GM12878 (cell line): Measurements from ENCODE around the gene EHD1. TPM values are rescaled to one million over a fixed set of nuclear protein-coding genes. Genes with fewer than 3 reads are reported as not detected.
A peak's percentile ranks its signal among the peaks of the same experiment; 100 is the strongest.

Experiments
- CBFB ChIP-seq: IDR thresholded peaks from 2 replicates; pipeline ENCODE4 v1.6.1; 2016; ENCODE audit warnings: antibody characterized with exemption, low read depth
- ELK1 ChIP-seq: IDR thresholded peaks from 2 replicates; pipeline ENCODE4 v1.6.1; 2012; ENCODE audit warnings: low read depth, low read length, improper control_type of control experiment
- JUND ChIP-seq: IDR thresholded peaks from 2 replicates; pipeline ENCODE4 v1.6.1; 2012; ENCODE audit warnings: low read depth, mild to moderate bottlenecking, low read length, improper control_type of control experiment, moderate library complexity
- MAX ChIP-seq: IDR thresholded peaks from 2 replicates; pipeline ENCODE4 v1.6.1; 2012; ENCODE audit warnings: low read depth, low read length, improper control_type of control experiment
- MTA2 ChIP-seq: fragments of 450-650 bp; IDR thresholded peaks from 2 replicates; pipeline ENCODE4 v1.6.1; 2016; ENCODE audit warnings: low read depth, mild to moderate bottlenecking, moderate library complexity
- MYB ChIP-seq: fragments of 150-350 bp; IDR thresholded peaks from 2 replicates; pipeline ENCODE4 v1.6.1; 2014; ENCODE audit warnings: mild to moderate bottlenecking, low read depth, low read length, borderline replicate concordance
- NFYB ChIP-seq: IDR thresholded peaks from 2 replicates; pipeline ENCODE4 v1.6.1; 2011; ENCODE audit warnings: low read depth, mild to moderate bottlenecking, low read length, improper control_type of control experiment, moderate library complexity; ENCODE audit not compliant: insufficient read depth
- NRF1 ChIP-seq: conservative IDR thresholded peaks from 2 replicates; pipeline ENCODE4 v1.6.1; 2011; ENCODE audit warnings: mild to moderate bottlenecking, low read depth, low read length, improper control_type of control experiment
- POLR2A ChIP-seq: IDR thresholded peaks from 2 replicates; pipeline ENCODE4 v1.6.1; 2011; ENCODE audit warnings: low read depth, mild to moderate bottlenecking, low read length
- POU2F2 ChIP-seq: IDR thresholded peaks from 3 replicates; pipeline ENCODE4 v1.6.1; 2011; ENCODE audit warnings: low read depth, mild to moderate bottlenecking, low read length, borderline replicate concordance
- RCOR1 ChIP-seq: conservative IDR thresholded peaks from 2 replicates; pipeline ENCODE4 v1.6.1; 2012; ENCODE audit warnings: low read depth, low read length, improper control_type of control experiment
- RUNX3 ChIP-seq: IDR thresholded peaks from 2 replicates; pipeline ENCODE4 v1.6.1; 2012; ENCODE audit warnings: low read length, inconsistent platforms
- SKIL ChIP-seq: fragments of 450-650 bp; IDR thresholded peaks from 2 replicates; pipeline ENCODE4 v1.6.1; 2017; ENCODE audit warnings: mild to moderate bottlenecking, low read depth, inconsistent platforms; ENCODE audit not compliant: poor library complexity, severe bottlenecking
- SREBF2 ChIP-seq: IDR thresholded peaks from 2 replicates; pipeline ENCODE4 v1.6.1; 2012; ENCODE audit warnings: mild to moderate bottlenecking, low read length
- SRF ChIP-seq, 2 experiments: IDR thresholded peaks; 2 replicates each; pipeline ENCODE4 v1.6.1; 2011; ENCODE audit warnings: low read depth in 2 of 2, low read length in 2 of 2, mild to moderate bottlenecking in 1 of 2, moderate library complexity in 1 of 2
- SUPT20H ChIP-seq: IDR thresholded peaks from 2 replicates; pipeline ENCODE4 v1.6.1; 2011; ENCODE audit warnings: low read depth, mild to moderate bottlenecking, low read length, moderate library complexity, borderline replicate concordance; ENCODE audit not compliant: control insufficient read depth
- TARDBP ChIP-seq: IDR thresholded peaks from 2 replicates; pipeline ENCODE4 v1.6.1; 2016; ENCODE audit warnings: borderline replicate concordance
- USF2 ChIP-seq: IDR thresholded peaks from 2 replicates; pipeline ENCODE4 v1.6.1; 2011; ENCODE audit warnings: low read depth, low read length, improper control_type of control experiment, borderline replicate concordance
- polyA plus RNA-seq, 11 experiments: library from polyadenylated mRNA; depleted of rRNA in 4 of 11; unstranded in 6 of 11; stranded (reverse) in 5 of 11; fragments of >200 nt; fragmentation: Nextera tagmentation in 4 of 11; fragmentation: Illumina TruSeq in 1 of 11; extraction: Ambion mirVana in 4 of 11; extraction: Trizol in 1 of 11; gene quantifications; 1 replicate in 1 of 11; 2 replicates in 10 of 11; pipeline versions ENCODE4 v1.2.1 to v1.2.3, GENCODE V29; 2011 to 2016; ENCODE audit warnings: inconsistent platforms in 2 of 11, missing spikeins in 2 of 11, low read depth in 1 of 11
- total RNA-seq, 4 experiments: library from RNA; depleted of rRNA in 3 of 4; stranded (reverse); fragments of >200 nt in 3 of 4; fragmentation: Illumina TruSeq in 1 of 4; extraction: Trizol in 1 of 4; gene quantifications; 2 replicates each; pipeline versions ENCODE4 v1.2.1 to v1.2.3, GENCODE V29; 2013 to 2021
- TF ChIP-seq, protein P1 (sequence below): IDR thresholded peaks from 2 replicates; pipeline ENCODE4 v1.6.1; 2012; ENCODE audit warnings: improper control_type of control experiment, low read depth, low read length; ENCODE audit not compliant: insufficient replicate concordance

EHD1 gene
- total and polyA plus RNA-seq, 10 of the 15 experiments (the other 5 are each of a cell fraction or from before 2014, with no cell fraction given) = 1.0 to 165 (median 66.5) TPM

GRCh38 chr11:64859542-64860414, 18.6 kb downstream of the EHD1 start (continued):
- TF ChIP-seq SRF (IDR thresholded peaks at IDR 0.05; ENCODE audit: low read depth in 2 of 2, low read length in 2 of 2) (0 out of 4 replicates have a peak, but pooled peaks of 1 of the 2 experiments have one; percentile 43), SKIL (peak; percentile 93), SUPT20H (no peak), RUNX3 (no peak), TARDBP (peak; percentile 68; the same call in 1 of the 2 replicates), JUND (peak; percentile 73; the same call in 1 of the 2 replicates), RCOR1 (0 out of 2 replicates have a peak, but pooled peaks have one; percentile 54), NRF1 (no peak), POU2F2 (peak; percentile 83), MYB (peak; percentile 65; the same call in 1 of the 2 replicates), ELK1 (no peak), NFYB (no peak), CBFB (peak; percentile 95), SREBF2 (no peak), USF2 (no peak), MAX (peak; percentile 61; the same call in 1 of the 2 replicates), MTA2 (peak; percentile 83), POLR2A (peak; percentile 71)
- TF ChIP-seq, protein P1, sequence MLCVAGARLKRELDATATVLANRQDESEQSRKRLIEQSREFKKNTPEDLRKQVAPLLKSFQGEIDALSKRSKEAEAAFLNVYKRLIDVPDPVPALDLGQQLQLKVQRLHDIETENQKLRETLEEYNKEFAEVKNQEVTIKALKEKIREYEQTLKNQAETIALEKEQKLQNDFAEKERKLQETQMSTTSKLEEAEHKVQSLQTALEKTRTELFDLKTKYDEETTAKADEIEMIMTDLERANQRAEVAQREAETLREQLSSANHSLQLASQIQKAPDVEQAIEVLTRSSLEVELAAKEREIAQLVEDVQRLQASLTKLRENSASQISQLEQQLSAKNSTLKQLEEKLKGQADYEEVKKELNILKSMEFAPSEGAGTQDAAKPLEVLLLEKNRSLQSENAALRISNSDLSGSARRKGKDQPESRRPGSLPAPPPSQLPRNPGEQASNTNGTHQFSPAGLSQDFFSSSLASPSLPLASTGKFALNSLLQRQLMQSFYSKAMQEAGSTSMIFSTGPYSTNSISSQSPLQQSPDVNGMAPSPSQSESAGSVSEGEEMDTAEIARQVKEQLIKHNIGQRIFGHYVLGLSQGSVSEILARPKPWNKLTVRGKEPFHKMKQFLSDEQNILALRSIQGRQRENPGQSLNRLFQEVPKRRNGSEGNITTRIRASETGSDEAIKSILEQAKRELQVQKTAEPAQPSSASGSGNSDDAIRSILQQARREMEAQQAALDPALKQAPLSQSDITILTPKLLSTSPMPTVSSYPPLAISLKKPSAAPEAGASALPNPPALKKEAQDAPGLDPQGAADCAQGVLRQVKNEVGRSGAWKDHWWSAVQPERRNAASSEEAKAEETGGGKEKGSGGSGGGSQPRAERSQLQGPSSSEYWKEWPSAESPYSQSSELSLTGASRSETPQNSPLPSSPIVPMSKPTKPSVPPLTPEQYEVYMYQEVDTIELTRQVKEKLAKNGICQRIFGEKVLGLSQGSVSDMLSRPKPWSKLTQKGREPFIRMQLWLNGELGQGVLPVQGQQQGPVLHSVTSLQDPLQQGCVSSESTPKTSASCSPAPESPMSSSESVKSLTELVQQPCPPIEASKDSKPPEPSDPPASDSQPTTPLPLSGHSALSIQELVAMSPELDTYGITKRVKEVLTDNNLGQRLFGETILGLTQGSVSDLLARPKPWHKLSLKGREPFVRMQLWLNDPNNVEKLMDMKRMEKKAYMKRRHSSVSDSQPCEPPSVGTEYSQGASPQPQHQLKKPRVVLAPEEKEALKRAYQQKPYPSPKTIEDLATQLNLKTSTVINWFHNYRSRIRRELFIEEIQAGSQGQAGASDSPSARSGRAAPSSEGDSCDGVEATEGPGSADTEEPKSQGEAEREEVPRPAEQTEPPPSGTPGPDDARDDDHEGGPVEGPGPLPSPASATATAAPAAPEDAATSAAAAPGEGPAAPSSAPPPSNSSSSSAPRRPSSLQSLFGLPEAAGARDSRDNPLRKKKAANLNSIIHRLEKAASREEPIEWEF = no peak
